Nucleus accumbens (tissue), 56 donors: ENCODE results near the gene CARNS1.

Experiments
- DNase-seq, 56 donors: peaks; one replicate each; lab custom pipeline; 2025; lab: John Stamatoyannopoulos, UW

CARNS1 gene, protein sequence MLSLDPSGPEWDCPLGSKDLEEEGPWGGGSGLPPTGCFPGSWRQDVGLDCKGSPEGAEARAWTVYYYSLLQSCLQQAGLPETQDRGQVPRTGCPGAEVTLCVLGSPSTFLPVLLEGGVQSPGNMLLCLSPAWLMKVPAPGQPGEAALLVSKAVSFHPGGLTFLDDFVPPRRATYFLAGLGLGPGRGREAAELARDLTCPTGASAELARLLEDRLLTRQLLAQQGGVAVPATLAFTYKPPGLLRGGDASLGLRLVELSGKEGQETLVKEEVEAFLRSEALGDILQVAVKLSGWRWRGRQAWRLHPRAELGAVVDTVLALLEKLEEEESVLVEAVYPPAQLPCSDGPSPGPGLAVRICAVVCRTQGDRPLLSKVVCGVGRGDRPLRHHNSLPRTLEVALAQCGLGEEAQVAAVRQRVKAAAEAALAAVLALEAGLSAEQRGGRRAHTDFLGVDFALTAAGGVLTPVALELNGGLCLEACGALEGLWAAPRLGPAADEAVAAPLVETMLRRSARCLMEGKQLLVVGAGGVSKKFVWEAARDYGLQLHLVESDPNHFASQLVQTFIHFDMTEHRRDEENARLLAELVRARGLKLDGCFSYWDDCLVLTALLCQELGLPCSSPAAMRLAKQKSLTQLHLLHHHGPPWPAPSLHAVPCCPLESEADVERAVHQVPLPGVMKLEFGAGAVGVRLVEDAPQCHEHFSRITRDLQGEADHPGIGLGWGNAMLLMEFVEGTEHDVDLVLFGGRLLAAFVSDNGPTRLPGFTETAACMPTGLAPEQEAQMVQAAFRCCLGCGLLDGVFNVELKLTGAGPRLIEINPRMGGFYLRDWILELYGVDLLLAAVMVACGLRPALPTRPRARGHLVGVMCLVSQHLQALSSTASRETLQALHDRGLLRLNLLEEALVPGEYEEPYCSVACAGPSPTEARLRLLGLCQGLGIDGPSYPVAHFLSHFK

DNA sequence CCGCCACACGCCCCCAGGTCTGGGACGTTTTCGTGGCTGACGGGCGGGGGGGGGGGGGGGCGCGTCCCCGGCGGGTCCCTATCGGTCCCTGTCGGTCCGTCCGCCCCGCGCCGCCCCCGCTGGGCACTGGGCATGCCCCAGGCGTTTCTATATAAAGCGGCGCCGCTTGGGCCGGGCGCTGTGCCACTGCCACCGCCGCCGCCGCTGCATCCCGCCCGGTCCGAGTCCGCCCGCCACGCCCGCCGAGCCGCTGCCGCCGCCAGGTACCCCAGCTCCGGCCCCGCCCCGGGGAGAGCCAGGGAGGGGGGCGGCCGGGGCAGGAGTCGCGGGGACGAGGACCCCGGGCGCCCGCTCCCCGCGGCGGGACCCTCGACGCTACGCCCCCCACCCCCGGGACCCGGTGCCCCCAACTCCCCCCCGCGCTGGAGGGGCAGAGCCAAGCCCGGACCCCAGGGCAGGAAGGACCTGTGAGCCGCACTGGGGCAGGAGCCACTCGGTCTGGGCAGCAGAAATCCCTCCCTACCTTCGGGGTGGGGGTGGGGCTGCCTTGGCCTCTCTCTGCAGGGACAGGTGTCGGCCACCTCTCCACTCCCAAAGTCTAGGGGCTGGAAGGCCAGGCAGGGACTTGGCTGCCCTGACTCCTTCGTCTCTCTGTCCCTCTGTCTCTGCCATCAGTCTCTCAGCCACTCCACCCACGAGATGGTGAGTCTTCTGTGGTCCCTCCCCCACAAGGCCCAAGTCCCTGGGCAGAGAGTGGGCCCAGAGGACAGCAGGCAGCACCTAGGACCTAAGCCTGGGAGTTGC lies at the start of gene CARNS1:
Gene CARNS1 (plus strand): TSS at position 178 of the 804 bp plus-strand sequence. CDS start 522 bp downstream, at position 700.
- DNase-seq: peak in 39 of 56 donors; percentile 25 to 88 (median 72)

DNA sequence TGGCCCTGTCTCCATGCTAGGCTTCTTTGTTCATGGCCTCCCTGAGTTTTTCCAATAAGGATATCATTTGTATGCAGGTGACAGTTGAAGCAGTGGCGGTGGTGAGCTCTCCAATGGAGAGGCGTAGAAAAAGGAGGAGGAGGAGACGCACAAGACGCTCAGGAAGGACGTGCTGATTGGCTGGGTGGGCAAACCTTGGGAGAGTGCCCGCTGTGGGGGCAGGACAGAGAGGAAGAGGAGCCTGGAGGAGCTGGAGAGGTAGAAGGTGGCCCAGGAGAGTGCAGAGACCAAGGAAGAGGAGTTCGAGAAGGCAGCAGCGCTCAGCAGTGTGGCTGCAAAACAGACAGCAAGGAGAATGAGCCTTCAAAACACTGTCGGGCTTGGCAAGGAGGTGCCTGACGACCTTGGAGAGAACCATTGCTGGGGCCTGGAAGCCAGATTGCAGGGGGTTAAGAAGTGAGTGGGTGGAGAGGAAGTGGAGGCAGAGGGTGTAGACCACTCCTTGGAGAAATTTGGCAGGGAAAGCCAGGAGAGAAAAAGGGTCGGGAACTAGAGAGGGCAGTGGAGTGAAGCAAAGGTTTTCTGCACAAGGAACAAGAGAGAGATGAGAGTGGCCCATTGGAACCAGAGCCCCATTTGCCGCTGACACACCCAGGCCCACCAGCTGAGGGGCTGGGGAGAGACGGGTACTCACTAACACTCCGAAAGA lies 49.6 kb upstream of the CARNS1 start:
- peak in 9 of 56 donors; percentile 9 to 45 (median 25) for DNase-seq

DNA sequence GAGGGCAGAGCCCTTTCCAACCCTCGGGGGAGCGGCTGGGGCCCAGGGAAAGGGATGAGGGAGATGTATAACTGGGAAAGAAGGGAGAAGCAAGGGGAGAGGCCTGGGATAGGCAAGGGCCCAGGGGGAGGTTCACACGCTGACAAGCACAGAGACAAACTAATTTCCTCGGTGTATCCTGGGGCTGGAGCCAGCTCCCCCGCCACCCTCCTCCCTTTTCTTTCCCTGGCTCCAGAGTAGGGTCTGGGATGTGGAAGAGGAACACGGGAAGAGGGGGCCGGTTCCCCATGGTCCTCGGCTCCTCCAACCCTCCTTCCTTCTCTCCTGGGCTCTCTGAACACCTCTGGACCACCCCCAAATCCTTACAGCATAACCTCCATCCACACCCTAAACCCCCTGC lies 48.9 kb upstream of the CARNS1 start:
- DNase-seq: no peak

DNA sequence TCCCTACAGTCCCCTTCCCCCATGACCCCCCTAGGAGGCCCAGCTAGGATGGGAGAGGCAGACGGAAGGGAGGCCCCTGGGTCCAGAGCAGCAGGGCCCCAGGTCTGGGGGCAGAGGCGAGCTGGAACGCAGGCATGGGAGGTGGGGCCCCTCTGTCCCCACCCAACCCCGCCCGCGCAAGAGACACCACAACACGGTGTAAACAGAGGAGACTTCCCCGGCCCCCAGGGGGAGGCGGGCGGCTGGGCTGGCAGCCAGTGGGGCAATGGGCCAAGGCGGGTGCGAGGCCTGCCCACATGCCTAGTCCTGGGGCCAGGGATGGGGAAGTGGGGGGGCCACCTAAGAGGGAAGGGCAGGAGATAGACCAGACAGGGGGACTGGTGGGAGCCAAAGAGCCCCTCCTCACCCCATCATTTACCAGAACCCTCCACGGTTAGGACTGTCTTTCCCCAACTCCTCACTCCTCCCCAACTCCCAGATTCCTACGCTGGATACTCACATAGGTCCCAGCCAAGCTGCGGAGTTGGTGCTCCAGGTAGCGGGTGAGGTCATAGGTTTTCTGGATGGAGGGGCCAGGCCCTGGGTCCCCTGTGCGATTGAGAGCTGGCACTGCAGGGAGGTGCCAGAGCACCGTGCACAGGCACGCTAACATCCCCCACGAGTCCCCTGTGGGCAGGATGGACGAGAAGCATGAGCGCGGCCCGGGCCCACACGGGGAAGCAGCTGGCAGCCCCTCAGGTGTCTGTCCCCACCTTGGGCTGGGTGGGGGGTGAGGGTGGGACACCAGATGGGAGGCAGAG lies 48.3 kb upstream of the CARNS1 start:
- no peak for DNase-seq

DNA sequence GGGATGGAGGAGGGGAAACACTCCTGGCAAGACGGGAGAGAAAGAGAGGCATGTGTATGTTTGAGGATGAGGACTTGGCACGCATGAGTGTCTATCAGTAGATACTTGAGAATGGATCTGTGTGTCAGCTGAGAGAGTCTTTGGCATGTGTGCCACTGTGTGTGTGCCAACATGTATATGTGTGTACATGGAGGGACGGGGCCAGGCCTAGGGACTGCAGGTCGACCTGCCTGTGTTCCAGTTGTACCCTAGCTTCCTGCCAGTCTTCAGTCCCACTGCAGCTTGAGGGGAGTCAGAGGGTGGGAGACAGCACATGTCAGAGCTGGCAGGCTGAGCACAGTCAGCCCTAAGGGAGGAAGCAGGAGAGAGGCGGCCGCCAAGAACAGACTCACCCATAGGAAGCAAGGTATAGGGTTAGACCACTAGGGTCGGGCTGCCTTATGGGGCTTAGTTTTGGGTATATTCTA lies 47.7 kb upstream of the CARNS1 start:
- no peak for DNase-seq

DNA sequence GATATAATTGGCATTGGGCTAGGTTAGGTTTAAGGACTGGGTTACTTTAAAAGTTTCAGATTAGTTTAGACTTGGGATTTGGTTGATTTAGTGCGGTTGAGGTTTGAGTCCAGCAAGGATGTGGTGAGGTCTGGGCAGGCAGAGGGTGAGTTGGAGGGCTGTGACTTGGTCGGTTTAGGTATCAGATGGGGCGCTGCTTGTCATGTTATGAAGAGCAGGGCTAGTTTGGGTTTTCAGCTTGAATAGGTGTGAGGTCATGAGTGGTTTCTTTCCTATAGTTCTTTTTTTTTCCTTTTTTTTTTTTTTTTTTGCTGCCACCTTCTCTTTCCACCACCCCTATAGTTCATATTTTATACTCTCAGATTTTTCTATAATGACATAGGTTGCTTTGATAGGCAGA lies 46.9 kb upstream of the CARNS1 start:
- DNase-seq: no peak

DNA sequence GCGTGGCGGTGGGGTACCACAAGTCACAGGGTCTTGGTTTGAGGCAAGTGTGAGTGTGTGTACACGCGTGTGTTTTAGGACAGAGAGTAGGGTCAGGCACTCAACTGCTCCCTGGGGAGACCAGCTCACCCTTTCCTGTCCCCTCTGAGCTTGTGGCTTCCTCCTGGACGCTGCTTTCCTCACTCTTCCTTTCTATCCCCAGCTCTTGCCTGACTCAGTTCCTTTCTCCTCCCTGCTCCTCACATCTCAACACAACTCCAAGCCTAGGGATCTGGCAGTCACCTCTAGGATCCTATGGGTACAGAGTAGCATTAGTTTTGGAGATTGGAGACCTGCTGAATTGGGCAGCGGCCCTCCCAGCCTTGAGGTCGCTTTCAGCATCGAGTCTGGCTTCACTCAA lies 46.2 kb upstream of the CARNS1 start:
- no peak for DNase-seq

DNA sequence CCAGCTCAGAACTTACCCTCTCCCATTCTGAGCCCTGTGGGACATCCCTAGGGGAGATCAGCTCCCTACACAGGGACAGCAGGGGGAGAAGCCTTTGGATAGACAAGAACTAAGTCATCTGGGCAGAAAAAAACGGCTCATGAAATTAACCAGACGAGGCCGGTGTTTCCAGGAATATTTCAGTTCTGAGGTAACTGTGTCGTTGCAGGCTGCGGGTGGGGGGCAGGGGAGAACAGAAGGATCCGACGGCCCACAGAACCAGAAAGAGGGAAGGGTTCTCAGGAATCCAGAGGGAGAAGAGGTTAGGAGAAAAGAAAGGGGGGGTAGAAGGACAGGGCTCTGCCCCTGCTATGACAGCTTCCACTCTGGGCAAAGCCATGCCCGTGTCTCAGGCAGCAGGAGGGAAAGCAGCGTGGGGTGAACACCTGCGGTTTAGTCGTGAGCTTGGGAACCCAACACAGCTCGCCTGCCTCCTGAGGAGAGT lies 45.6 kb upstream of the CARNS1 start:
- DNase-seq: no peak

DNA sequence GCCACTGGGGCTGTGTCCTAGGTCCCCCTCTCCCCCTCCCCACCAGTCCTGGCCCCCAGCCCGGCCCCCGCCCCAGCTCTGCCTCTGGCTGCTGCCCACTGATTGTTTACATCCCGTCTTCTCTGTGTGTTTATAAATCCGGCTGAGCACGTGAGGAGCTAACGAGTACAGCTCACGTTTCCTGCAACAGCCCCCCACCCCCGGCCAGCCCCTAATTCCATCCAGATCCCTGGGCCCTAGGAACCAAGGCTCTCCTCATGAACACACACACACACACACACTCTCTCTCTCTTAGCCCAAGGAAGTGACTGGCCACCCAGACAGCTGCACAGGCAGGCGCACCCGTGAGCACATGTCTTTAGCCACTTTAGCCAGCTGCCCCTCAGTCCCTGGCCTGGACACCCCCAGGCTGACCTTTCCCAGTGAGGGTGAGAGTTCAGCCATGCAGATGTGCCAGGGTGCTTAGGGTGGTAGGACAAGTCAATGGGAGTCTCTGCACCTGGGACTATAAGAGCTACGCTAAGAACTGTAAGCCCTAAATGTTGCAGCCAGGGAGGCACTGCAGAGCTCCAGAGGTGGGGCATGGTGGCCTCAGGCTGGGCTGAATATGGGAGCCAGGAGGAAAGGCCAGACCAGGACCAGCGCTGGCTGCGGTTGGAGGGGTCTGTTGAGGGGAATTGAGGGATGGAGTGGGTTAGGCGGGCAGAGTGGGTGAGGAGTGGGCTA lies 45.0 kb upstream of the CARNS1 start:
- no peak for DNase-seq

DNA sequence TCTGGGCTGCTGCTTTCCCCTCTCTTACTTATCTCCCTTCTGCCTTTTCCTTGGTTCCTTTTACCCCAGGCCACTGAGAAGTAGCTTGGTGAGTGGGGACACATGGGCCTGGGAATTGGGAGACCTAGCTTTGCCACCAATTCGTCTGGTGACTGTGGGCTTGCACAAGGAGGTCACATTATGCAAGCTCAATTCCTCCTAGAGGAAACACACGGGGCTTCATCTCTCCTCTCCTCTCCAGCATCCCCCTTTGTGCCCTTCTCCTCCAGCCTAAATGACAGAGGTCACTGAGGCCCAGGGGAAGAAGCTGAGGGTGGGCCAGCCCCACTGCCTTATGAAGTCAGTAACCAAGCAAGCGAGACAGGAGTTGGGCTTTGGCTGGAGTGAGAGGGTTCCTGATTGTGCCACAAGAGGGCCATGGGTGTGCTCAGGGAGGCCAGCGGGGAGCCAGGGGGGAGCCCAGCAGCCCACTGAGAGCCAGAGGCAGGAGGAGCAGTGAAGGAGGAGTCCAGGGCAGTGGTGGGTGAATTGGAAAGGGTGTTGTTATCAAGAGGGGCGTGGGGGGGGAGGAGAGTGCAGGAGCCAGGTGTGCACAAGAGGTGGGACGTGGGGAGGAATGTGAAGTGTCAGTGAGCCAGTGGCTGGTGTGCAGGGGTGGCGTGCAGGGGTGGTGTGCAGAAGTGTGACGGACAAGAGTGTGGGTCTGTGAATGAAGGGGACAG lies 44.1 kb upstream of the CARNS1 start:
- no peak for DNase-seq

DNA sequence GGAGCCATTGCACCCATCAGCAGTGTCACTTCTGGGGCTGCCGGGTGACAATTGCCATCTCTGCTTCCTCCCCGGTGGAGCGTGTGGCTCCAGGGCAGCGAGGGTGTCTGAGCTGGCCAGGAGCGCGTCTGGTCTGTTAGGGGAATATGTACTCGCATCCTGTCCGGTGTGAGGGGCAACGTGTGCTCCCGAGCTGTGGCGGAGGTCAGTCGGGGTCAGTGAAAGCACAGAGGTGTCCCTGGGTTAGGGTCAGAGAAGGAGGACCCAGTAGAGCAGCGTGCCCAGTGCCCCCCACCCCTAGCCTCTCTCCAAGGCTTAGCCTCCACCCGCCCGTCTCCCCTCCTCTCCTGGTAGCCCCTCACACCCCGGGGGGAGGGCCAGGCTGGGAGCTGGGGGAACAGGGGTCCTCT lies 43.6 kb upstream of the CARNS1 start:
- DNase-seq: no peak

DNA sequence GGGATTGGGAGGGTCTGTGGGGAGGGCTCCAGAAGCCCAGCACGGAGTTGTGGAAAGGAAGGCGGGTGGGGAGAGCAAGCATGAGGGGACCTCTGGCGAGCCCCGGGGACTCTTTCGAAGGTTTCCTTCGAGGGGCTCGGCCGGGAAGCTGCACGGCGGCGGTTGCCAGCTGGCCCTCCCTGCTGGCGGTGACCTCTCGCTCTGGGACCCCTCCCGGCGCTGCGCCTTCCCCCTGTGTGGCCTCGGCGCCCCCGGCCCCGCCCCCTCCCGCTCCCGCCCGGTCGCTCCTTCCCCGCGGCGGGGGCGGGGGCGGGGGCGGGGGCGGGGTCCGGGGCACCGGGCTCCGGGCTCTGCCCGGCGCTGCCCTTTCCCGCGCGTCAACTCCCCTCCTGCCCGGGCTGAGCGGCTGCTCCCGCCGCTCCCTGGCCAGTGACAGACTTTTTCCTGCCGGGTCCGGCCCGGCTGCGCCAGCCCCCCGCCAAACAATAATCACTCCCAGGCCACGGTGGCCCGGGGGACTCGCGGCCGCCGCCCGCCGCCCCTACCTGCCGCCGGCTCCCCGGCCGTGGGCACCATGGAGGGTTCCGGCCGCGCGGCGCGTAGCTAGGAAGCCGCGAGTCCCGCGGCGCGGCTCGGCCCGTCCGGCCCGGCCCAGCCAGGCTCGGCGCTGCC lies 43.0 kb upstream of the CARNS1 start:
- DNase-seq: peak in 1 of 56 donors; percentile 33

DNA sequence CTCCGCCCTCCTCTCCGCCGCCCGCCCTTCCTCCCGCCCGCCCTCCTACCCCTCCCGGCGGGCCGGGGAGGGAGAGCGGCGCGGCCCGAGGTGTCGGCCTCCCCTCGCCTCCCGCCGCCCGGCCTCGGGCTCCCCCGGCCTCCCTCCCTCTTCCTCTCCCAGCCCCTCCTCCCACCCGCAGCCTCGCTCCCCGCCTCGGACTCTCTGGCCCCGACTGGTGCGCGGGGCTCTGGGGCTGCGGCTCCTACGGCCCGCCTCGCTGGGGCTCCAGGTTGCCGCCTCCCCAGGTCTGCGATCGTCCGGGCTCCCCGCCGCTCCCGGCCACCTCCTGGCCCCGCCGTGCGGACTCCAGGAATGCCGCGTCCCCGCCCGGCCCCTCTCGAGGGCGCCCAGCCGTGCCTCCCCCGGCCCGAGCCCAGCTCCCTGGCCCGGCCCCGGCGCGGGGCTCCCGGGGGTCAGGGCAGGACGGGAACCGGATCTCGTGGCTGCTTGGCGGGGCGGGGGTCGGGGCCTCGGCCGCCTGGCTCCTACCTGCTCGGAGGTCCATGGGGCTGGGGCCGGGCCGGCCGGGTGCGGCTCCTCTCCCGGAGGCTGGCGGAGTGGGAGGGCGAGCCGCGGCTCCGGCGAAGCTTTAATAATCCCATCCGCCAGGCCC lies 42.4 kb upstream of the CARNS1 start, which contains the start of gene CLCF1:
Gene CLCF1 (minus strand): TSS at position 606 of the 655 bp plus-strand sequence. CDS start 59 bp downstream, at position 547.
- peak in 5 of 56 donors; percentile 10 to 49 (median 29) for DNase-seq

DNA sequence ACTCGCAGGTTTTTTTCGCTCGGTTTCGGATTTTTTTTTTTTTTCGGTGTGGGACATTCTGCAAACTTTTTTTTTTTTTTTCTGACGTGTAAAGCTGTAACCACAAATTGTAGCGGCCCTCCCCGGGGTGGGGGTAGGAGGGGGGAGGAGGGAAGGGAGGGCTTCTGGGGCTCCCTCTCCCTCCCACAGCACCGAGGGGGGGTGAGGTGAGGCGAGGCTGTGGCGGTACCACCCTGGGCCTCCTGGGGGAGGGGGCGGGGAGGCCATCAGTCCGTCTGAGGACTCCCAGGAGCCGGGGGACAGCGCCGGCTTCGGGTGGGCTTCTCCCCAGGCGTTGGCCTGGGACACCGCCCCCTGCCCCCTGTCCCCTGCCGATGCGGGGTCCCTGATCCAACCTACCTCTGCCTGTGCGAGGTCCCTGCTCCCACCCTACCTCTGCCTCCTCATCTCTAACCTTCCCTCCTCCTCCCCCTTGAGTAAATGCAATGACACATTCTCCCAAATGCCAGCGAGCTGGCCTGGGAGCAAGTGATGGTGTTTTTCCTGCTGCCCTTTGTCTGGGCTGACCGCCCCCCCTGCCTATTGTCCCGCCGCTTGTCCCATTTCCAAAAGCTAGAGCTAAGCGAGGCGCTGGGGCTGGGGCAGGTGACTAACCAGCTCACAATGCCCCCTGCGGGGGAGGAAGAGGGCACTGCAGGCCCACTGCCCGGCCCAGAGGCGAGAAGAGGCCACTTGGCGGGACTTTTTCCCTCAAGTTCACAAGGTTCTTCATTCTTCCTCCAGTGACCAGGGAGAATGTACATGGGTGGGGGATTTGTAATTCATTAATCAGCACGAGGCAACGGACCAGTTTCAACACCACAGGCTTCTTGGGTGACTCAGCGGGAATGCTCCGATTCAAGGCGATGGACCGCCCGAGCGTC lies 41.6 kb upstream of the CARNS1 start:
- DNase-seq: peak in 13 of 56 donors; percentile 21 to 85 (median 33)
